NCI-H524 (cell line): Measurements from ENCODE around the gene PHF21A.
"Not testable (repeated sequence)": the region's sequence is repeated elsewhere in the genome, so short reads cannot be mapped to it uniquely, and the experiment has no call there.

Experiments used
- DNase-seq, 2 experiments: peaks; one replicate each; lab custom pipeline; 2025; lab: John Stamatoyannopoulos, UW

The PHF21A gene

GRCh38 chr11:45921561-45922424 lies 199.5 kb downstream of the PHF21A start:
- DNase-seq, result peak; percentile 15 to 29

DNA sequence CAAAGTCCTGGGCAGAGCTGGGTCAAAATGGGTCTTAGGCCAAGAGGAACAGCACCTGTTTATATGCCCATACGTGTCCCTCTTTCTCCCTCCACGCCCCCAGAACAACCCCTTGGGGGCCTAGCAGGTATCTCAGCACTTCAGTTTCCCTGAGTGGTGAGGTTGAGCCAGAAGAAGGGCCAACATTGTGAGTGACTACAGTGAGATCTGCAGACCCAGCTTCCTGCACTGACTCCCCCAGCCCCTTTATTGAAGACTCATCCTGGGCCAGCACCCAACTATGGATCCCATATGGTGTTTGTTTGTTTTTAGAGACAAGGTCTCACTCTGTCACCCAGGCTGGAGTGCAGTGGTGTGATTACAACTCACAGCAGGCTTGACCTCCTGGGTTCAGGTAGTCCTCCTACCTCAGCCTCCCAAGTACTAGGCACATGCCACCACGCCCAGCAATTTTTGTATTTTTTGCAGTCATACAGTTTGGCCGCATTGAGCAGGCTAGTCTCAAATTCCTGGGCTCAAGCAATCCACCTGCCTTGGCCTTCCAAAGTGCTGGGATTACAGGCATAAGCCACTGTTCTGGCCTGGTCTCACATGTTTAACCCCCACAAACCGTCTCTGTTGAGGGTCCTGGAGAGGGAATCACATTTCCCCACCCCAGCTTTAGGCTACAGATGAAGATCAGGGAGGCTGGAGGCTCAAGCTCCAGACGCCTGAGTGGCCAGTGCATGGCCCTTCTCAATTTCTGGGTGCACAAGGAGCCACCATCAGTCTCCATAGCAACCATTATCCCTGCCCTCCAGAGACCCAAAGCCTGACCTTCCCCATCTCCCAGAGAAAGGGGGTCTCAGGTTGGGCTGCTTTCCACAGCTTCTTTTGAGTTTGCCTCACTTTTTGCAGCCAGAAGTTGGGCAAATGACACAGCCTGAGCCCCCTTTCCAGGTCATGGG lies 200.4 kb downstream of the PHF21A start:
- no peak for DNase-seq

- no peak for DNase-seq
Measured at GRCh38 chr11:45919806-45920530, 201.3 kb downstream of the PHF21A start.

GRCh38 chr11:45918962-45919675 lies 202.1 kb downstream of the PHF21A start:
- DNase-seq, result no peak

DNA sequence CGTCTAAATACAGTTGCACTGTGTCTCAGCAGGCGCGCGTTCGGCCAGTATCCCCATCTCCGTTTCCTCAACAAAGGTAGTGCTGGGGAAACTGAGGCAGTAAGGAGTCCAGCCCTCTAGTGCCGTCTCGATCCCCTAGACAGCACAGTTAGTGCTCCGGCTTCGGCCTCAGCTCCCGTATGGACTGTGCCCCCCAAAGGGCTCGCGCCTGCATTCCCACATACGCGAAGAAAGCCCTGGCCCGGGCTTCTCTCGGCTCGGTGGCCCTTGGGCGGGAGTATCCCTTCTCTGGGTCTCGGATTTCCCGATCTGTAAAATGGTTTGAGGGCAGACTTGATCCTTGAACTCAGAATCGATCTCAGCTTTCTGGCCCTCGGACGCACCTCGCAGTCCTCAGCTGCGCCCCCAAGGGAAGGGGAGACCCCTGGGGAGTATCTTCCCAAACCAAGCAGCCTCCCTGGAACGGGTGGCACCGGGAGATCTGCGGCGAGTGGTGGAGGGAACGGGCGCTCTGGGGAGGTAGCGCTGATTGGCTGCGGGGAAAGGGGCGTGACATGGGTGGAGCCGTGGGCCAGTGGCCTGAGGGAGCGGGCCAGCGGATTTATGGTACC lies 202.8 kb downstream of the PHF21A start:
- peak; percentile 28 to 68 for DNase-seq

- DNase-seq, result peak; percentile 96 to 97
Measured at GRCh38 chr11:45917623-45918330, 203.5 kb downstream of the PHF21A start, which contains the start of gene PEX16. Gene PEX16 (minus strand): TSS chr11:45917877. CDS start chr11:45917811, 66 bp downstream.

GRCh38 chr11:45917286-45917622 lies 204.0 kb downstream of the PHF21A start:
- DNase-seq, result no peak

DNA sequence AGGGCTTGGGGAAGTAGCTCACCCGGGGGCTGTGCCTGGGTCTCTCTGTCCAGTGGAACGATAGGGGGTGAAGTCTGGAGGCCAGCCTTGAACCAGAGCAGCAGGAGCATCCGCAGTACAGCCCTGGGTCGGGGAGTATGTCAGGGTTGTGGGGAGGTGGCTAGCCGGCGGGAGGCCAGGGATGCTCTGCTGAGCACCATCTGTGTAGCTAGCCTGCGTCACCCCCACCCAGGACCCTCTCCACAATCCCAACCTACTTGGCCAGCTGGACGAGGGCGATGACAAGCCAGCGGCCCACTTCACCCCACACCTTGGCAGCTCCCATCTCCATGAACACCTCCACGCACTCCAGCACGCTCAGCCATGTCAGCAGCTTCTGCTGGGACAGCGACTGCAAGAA lies 205.8 kb downstream of the PHF21A start:
- DNase-seq, result no peak

DNA sequence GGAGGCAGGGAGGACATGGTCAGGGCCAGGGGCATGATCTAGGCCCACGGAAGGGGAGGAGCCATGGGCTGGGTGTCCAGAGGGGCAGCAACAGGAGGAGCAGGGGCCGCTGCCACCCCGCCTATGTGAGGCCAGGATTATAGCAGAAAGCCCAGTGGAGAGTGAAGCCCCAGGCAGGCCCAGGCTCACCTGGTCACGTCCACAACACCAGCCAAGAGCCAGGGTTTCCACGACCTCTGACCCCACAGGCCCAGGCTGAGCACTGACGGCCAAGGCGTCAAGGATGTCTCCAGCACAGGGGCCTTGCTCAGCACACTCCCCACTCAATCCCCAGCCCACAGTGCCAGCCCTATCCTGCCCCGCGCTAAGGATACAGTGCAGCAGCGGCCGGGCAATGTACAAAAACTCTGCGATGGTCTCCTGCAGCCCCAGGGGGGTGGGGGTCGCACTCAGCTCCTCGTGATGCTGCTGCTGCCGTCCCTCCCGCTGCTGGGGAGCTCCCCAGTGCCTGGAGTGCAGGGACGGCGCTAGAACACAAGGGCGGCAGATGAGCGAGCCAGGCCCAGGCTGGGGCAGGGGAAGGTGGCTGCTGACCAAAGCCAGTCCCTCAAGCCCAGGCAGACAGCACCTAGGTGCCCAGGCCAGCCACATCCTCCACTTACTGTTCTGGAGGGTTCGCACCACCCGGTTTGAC lies 207.2 kb downstream of the PHF21A start:
- no peak for DNase-seq

DNA sequence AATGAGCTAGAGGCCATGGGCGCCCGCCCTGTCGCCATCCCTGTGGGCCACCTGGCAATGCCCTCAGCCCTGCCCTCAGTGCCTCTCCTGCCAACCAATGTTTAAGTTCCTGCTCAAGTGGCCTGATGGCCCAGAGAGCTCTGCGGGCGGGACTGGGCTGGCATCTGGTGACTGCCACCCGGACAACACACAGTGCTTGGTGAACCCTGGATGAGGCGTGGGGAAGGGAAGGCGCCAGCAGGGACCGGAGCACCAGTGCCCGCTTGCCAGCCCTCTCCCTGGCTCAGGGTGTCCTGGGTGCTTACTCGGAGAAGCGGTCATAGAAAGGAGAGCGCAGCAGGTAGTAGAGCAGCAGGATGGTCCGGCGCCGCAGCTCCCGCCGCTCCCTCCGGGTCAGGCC lies 207.7 kb downstream of the PHF21A start:
- DNase-seq, result no peak

GRCh38 chr11:45910623-45911022 lies 210.6 kb downstream of the PHF21A start:
- no peak for DNase-seq

GRCh38 chr11:45909594-45910475 lies 211.4 kb downstream of the PHF21A start:
- no peak for DNase-seq

DNA sequence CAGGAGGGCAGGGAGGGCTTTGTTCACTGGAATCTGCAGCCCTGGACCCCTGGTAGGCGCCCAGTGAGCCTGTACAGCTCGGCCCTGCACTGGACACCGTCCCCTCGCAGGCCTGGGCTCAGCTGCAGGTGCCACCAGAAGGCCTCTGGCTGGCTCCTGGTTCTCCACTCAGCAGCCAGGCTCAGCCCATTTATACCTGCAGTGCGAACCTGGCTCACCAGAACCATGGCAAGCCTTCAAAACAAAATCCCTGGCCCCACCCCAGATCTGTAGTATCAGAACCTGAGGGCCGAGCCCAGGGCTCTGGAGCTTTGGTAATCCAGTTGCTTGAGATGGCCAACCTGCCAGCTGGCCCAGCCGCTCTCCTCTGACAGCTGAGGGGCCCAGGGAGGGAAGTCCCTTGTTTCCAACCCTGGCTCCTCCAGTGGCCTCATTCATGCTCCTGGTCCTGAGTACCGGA lies 213.3 kb downstream of the PHF21A start:
- DNase-seq, result no peak

DNA sequence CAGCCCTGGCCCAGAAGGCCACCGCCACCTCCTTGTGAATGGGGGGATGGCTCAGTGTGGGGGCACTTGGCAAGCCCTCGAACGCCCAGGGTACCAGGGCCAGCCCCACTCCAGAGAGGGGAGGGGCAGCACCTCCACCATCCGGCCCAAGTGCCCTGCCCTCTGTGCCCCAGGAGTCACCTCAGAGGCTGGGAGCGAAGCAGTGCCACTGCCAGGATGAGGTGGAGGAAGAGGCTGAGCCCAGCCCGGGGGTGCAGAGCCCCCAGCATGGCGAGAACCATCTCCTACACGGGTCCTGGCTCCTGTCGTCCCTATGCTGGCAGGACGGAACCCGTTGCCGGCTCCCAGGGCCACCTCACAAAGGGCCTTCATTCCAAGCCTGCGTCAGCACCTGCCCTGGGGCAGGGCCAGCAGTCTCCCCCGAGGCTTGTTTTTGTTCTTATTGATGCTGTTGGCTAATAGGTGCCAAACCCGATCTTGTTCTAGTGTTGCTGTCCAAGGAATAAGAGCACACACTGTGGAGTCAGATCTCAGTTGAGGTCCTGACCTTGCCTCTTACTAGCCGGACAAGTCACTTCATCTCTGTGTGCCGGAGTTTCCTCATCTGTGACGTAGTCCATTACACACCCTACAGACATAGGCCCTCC lies 214.2 kb downstream of the PHF21A start, which contains the start of gene FREY1:
FREY1 (minus strand) TSS at position 307 of the 647 bp plus-strand sequence; CDS start at position 281, 26 bp downstream.
- no peak for DNase-seq

- DNase-seq, result no peak
Measured at GRCh38 chr11:45906096-45906682, 215.1 kb downstream of the PHF21A start.

DNA sequence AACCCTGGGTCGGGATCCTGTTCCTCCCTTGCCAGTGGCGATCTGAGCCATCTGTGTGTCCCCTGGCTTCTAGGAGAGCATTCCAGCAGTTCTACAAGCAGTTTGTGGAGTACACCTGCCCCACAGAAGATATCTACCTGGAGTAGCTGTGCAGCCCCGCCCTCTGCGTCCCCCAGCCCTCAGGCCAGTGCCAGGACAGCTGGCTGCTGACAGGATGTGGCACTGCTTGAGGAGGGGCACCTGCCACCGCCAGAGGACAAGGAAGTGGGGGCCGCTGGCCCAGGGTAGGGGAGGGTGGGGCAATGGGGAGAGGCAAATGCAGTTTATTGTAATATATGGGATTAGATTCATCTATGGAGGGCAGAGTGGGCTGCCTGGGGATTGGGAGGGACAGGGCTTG lies 215.7 kb downstream of the PHF21A start:
- DNase-seq, result not testable (repeated sequence)

DNA sequence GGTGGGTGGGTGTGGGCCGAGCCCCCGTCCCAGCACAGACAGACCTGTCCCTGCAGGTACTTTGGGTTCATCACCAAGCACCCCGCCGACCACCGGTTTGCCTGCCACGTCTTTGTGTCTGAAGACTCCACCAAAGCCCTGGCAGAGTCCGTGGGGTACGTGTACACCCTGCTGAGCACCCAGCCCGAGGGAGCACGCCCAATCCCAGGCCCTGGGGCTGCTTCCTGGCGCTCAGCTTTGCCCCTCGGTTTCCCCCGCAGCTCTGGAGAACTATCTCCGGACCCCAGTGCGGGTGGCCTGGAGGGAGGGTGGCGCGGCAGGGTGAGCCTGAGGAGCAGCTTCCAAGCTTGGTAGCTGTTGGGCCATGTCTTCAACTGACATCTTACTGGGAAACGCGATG lies 216.2 kb downstream of the PHF21A start:
- no peak for DNase-seq
